Measurements from ENCODE around the gene SUPT3H.

SUPT3H gene

GRCh38 chr6:44800784-44801592, 576.7 kb downstream of the SUPT3H start:
- no peak for DNase-seq (ENCODE audit: low read depth)
- TF ChIP-seq MYC (IDR thresholded peaks at IDR 0.05; ENCODE audit: low read depth, low read length) (no peak), CTCF (IDR thresholded peaks at IDR 0.05; ENCODE audit: low read depth, low read length) (no peak), POLR2A (IDR thresholded peaks at IDR 0.05; ENCODE audit: extremely low read depth, insufficient read length) (no peak)
- TF ChIP-seq, protein P1, sequence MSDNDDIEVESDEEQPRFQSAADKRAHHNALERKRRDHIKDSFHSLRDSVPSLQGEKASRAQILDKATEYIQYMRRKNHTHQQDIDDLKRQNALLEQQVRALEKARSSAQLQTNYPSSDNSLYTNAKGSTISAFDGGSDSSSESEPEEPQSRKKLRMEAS (IDR thresholded peaks at IDR 0.05; ENCODE audit: low read depth, low read length), result no peak

DNA sequence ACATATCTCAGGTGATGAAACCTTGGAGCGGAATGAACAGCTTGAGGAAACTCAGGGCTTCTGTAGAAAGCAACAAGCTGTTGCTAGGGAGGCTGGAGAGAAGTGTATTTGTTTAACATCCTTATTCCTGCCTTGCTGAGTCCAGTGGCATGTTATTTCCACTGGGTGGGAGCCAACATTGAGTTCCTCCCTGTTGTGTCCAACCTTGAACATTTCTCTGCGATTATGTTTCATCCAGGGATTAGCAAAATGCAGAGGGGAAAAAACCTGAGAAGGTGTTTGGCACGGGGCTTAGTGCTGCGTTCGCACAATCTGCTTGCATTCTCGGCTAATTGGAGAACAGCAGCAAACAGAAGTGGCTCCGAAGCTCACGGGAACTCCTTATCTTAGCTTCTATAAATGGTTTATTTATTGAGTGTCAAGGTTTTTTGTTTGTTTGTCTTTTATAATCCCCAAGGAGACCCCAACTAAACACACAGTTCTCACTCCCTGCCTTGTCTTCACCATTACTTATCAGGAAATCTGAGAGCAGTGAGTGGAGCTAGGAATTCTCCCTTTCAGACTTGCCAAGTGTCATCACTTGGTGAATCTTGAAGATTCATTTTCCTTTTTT, 577.5 kb downstream of the SUPT3H start:
- TF ChIP-seq, protein P1 (IDR thresholded peaks at IDR 0.05; ENCODE audit: low read depth, low read length), result no peak
- no peak for TF ChIP-seq CTCF (IDR thresholded peaks at IDR 0.05; ENCODE audit: low read depth, low read length)
- no peak for TF ChIP-seq POLR2A (IDR thresholded peaks at IDR 0.05; ENCODE audit: extremely low read depth, insufficient read length)
- TF ChIP-seq MYC (IDR thresholded peaks at IDR 0.05; ENCODE audit: low read depth, low read length), result no peak
- H3K4me3 ChIP-seq (ENCODE audit: low read depth, low read length), result no peak overlapping the region
- DNase-seq (ENCODE audit: low read depth), result no peak

More at GRCh38 chr6:44800784-44801592, 576.7 kb downstream of the SUPT3H start:
- no peak overlapping the region for H3K4me3 ChIP-seq (ENCODE audit: low read depth, low read length)

GRCh38 chr6:44797746-44798145, 580.0 kb downstream of the SUPT3H start:
- TF ChIP-seq, protein P1 (IDR thresholded peaks at IDR 0.05; ENCODE audit: low read depth, low read length), result no peak
- TF ChIP-seq MYC (IDR thresholded peaks at IDR 0.05; ENCODE audit: low read depth, low read length), result no peak
- TF ChIP-seq CTCF (IDR thresholded peaks at IDR 0.05; ENCODE audit: low read depth, low read length), result no peak
- no peak for TF ChIP-seq POLR2A (IDR thresholded peaks at IDR 0.05; ENCODE audit: extremely low read depth, insufficient read length)
- no peak for DNase-seq (ENCODE audit: low read depth)
- H3K4me3 ChIP-seq (ENCODE audit: low read depth, low read length), result no peak overlapping the region

DNA sequence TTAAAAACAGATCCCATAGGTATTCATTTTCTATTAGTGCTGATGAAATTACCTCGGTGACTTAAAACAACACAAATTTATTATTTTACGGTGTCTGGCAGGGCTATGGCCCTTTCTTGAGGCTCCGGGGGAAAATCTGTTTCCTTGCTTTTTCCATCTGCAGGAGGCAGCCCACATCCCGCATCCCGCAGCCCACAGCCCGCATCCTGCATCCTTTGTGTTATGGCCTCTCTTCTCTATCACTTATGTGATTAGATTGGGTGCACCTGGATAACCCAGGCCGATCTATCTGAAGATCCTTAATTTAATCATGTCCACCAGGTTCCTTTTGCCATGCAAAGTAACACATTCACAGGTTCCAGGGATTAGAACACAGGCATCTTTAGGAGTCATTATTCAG, 582.4 kb downstream of the SUPT3H start:
- TF ChIP-seq CTCF (IDR thresholded peaks at IDR 0.05; ENCODE audit: low read depth, low read length) (no peak), MYC (IDR thresholded peaks at IDR 0.05; ENCODE audit: low read depth, low read length) (no peak), POLR2A (IDR thresholded peaks at IDR 0.05; ENCODE audit: extremely low read depth, insufficient read length) (no peak)
- TF ChIP-seq, protein P1 (IDR thresholded peaks at IDR 0.05; ENCODE audit: low read depth, low read length), result no peak

GRCh38 chr6:44789806-44790205, 587.9 kb downstream of the SUPT3H start:
- no peak overlapping the region for H3K4me3 ChIP-seq (ENCODE audit: low read depth, low read length)
- TF ChIP-seq POLR2A (IDR thresholded peaks at IDR 0.05; ENCODE audit: extremely low read depth, insufficient read length) (no peak), MYC (IDR thresholded peaks at IDR 0.05; ENCODE audit: low read depth, low read length) (no peak), CTCF (IDR thresholded peaks at IDR 0.05; ENCODE audit: low read depth, low read length) (no peak)
- TF ChIP-seq, protein P1 (IDR thresholded peaks at IDR 0.05; ENCODE audit: low read depth, low read length), result no peak
- no peak for DNase-seq (ENCODE audit: low read depth)

More for the DNA sequence above, 582.4 kb downstream of the SUPT3H start:
- no peak for DNase-seq (ENCODE audit: low read depth)
- no peak overlapping the region for H3K4me3 ChIP-seq (ENCODE audit: low read depth, low read length)
